Measurements from ENCODE around the gene EPHA10. TPM values are rescaled to one million over a fixed set of nuclear protein-coding genes. Genes with fewer than 3 reads are reported as not detected.

The EPHA10 gene
- polyA plus RNA-seq, 3 donors from 2014 or later, result not detected

DNA sequence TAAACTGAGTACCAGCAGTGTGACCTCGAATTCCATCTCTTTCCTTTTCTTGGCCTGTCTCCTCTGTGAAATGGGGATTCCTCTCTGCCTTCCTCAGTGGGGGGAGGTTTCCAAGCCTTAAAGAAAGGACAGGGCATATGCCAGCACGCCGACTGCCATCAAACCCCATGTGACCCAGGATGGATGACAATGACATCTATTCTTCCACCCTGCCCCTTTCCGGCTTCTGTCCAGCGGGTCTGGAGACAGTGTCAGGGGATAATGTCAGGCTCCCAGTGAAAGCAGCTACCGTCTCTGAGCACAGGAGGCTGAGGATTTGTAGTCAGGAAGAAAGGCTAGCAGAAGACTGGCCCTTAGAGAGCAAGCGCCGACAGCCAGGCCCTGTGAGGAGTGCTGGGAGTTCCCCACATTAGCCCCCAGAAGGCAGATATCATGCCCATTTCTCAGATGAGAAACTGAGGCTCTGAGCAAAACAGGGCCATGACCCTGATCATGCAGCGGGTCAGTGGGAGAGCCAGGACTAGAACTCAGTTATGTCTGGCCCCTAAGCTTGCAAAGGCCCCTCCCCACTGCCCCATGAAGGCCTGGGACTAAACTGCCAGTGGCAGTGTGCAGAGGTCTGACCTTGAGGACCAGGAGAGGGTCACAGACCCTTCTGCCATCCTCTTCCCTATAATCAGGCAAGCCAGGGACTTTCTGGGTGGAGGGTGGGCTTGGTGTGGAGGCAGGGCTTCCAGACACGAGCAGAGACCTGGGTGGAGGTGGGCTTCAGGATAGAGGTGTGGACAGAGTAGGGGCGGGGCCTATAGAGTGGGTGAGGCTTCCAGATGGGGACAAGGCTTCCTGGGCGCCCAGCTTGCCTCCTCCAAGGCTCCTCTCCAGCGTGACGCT is 42.5 kb downstream of the EPHA10 start:
- Mint-ChIP-seq H3K9me3 (no peaks in the 10 kb centered on the region), H3K27me3 (ENCODE audit: low read depth in 3 of 3) (peaks cover 1 to 5% (median 4%) of the 10 kb centered on the region in 3 donors), H3K4me3 (no peak overlapping the region)

DNA sequence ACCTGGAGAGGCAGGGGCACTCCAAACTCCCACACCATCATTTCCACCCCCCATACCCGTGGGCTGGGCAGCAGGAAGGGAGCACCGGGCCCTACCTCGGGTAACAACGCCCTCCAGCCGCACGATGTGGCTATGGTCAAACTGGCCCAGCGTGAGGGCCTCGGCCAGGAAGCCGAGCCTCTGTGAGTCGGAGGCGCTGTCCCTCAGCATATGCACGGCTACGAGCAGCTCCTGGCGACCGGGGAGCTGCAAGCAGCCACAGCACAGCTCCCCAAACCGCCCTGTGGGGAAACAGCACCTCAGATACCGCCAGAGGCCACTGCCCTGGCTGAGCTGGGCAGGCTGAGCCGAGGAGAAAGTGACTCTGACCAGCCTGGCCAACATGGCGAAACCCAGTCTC is 43.4 kb downstream of the EPHA10 start:
- Mint-ChIP-seq H3K9me3 (no peaks in the 10 kb centered on the region), H3K4me1 (no peaks in the 10 kb centered on the region), H3K27ac (no peak overlapping the region)

More for the DNA sequence above, 42.5 kb downstream of the EPHA10 start:
- Mint-ChIP-seq H3K4me1 (no peaks in the 10 kb centered on the region), H3K27ac (no peak overlapping the region), H3K36me3 (no peaks in the 10 kb centered on the region)
- no peak for DNase-seq

DNA sequence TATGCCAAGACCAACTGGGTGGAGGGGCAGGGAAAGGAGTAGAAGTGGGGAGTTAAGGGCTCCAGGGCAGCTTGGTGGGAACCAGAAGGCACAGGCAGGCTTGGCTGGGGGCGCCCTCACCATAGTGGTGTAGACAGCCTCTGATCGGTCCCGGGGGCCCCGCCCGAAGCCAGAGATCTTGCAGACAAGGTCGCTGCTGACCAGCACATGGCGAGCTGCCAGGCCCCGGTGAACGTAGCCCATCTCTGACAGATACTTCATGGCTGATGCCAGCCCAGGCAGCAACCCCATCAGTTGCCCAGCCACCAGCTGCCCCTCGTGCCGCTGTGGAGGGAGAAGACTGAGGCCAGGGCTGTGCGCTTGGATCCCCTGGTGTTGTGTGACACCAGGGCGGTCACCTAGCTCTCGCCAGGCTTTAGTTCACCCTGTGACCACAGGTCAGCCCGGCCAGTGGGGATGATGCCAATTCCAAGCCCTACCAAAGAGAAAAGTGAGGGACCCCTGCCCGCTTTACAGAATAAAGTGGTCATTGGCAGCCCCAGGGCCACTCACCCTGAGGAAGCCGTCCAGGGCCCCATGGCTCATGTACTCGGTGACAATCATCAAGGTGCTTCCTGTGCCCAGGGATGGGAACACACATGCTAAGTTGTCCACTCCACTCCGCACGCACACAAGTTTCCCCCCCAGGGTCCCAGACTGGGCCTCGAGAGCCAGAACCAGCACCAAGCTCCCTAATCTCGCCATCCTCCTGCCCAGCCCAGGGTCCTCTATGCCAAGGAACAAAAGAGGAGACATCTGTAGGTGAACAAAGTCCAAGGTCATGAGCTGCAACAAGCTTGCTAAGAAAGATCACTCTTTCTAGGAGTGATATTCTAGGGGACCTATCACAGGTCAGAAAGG is 44.4 kb downstream of the EPHA10 start:
- Mint-ChIP-seq H3K27me3 (ENCODE audit: low read depth in 3 of 3) (peaks cover 0 to 4% (median 3%) of the 10 kb centered on the region in 3 donors), H3K9me3 (no peaks in the 10 kb centered on the region), H3K27ac (no peak overlapping the region), H3K36me3 (no peaks in the 10 kb centered on the region), H3K4me3 (no peak overlapping the region), H3K4me1 (no peaks in the 10 kb centered on the region)
- DNase-seq, result no peak

More for the DNA sequence above, 43.4 kb downstream of the EPHA10 start:
- Mint-ChIP-seq H3K4me3 (no peak overlapping the region), H3K27me3 (ENCODE audit: low read depth in 3 of 3) (peaks cover 2 to 5% (median 4%) of the 10 kb centered on the region in 3 donors), H3K36me3 (no peaks in the 10 kb centered on the region)
- DNase-seq, result no peak

DNA sequence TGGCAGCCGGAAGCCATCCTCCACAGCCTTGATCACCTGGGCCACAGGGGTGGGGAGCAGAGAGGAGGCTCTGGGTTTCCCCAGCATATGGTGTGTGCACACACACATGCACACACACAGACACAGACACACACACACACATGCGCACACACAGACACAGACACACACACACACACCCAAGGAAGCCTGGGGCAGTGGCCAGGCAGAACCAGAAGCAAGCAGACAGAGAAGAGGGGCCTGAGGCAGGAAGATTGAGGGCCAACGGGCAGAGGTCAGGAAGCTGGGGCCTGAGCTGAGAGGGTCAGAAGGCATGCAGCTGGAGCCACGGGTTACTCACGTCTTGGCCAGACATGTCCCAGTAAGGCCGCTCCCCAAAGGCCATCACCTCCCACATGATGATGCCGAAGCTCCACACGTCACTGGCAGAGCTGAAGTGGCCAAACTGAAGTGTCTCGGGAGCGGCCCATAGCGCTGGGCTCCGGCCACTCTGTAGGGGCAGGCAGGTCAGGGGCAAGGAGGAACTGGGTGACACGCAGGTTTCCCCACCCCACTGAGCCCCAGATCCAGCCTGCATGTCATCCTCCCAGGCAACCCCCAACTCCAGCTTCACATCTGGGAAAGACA is 45.2 kb downstream of the EPHA10 start:
- Mint-ChIP-seq H3K27me3 (ENCODE audit: low read depth in 3 of 3) (peaks cover 0 to 3% (median 2%) of the 10 kb centered on the region in 3 donors), H3K9me3 (no peaks in the 10 kb centered on the region), H3K4me3 (no peak overlapping the region), H3K27ac (no peak overlapping the region), H3K36me3 (no peaks in the 10 kb centered on the region), H3K4me1 (no peaks in the 10 kb centered on the region)
- no peak for DNase-seq

DNA sequence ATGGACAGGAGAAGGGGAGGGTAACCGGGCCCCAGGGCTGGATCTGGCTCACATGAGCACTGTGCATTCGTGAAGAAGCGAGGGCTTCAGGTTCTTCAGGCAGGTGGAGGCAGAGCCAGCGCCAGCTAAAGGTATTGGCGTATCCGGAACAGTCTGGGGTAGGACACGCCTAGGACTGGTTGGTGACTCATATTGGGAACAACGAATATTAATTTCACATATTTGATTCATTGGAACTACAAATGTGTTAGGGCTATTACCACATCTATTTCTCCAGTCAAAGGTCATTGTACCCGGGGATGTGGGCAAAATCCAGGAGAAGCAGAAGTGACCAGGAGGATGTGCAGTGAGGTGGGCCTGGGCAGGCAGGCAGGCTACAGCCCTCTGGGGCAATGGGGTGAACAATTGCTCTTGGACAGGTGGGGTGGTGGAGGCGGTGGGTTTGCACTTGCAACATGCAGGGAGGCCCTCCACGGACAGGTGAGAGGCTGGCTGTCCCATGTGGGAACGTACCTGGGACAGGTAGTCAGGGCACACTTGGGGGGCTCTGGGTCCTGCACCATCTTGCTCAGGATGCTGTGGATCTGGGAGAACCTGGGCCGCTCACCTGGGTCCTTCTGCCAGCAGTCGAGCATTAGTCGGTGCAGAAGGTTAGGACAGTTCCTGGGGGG is 45.9 kb downstream of the EPHA10 start:
- Mint-ChIP-seq H3K9me3 (no peaks in the 10 kb centered on the region), H3K27ac (no peak overlapping the region), H3K36me3 (no peaks in the 10 kb centered on the region), H3K27me3 (ENCODE audit: low read depth in 3 of 3) (peaks cover 0 to 3% (median 0%) of the 10 kb centered on the region in 3 donors), H3K4me1 (no peaks in the 10 kb centered on the region), H3K4me3 (no peak overlapping the region)
- no peak for DNase-seq

DNA sequence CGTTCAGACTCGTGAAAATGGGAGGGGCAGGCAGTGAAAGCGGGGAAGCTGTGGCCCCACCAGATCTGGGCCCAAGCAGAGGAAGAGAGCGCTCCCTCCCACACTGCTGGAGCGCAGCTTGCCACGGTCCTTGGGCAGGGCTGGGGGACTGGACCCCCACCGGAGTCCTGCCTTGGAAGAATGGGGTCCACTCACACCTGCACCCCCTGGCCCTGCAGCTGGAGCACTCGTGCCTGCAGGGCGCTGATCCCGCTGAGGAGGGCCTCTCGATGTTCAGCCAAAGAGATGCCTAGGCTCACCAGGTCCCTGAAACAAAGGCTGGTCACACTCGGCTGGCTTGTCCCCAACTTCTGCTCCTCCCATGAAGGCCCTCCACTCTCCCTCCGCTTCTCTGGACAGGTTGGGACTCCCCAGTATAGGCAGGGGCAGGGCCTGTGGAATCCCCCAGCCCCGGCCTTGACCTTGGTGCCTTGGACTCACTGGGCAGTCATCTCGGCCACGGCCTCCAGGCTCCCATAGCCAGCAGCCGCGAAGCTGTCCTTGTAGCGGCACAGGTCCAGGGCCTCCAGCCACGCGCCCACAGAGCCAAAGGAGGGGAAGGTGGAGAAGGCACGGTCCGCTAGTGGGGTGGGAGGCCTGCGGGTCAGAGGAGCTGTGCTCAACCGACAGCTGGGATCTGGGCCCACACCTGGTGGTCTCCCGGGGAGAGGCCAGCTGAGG is 46.6 kb downstream of the EPHA10 start:
- H3K36me3 Mint-ChIP-seq, result no peaks in the 10 kb centered on the region
- H3K27ac Mint-ChIP-seq, result no peak overlapping the region
- H3K9me3 Mint-ChIP-seq, result no peaks in the 10 kb centered on the region
- H3K4me1 Mint-ChIP-seq, result no peaks in the 10 kb centered on the region
- no peak for DNase-seq
- H3K27me3 Mint-ChIP-seq (ENCODE audit: low read depth in 3 of 3), result peaks cover 0 to 3% (median 0%) of the 10 kb centered on the region in 3 donors
- H3K4me3 Mint-ChIP-seq, result no peak overlapping the region

DNA sequence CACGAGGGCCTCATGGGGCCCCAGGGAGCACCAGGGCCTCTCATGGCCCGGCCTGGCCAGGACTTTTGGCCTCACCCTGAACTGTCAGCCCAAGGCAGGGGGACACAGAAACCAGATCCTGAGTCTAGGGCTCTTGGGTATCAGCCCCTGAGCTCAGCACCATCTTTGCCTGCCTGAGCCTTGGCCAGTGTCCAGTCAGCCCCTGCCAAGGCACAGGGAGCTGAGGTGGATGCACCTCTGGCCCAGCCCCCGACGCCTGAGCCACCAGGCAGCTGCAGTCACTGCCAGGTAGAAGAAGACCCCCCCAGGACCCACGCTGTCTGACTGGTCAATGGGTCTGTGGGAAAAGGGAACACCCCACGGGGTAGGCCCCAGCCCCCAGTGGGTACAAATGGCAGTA is 47.3 kb downstream of the EPHA10 start:
- H3K27me3 Mint-ChIP-seq (ENCODE audit: low read depth in 3 of 3), result peaks cover 0 to 3% (median 0%) of the 10 kb centered on the region in 3 donors
- no peak overlapping the region for H3K27ac Mint-ChIP-seq
- DNase-seq, result no peak
- no peaks in the 10 kb centered on the region for H3K9me3 Mint-ChIP-seq
- no peak overlapping the region for H3K4me3 Mint-ChIP-seq
- no peaks in the 10 kb centered on the region for H3K4me1 Mint-ChIP-seq
- no peaks in the 10 kb centered on the region for H3K36me3 Mint-ChIP-seq

DNA sequence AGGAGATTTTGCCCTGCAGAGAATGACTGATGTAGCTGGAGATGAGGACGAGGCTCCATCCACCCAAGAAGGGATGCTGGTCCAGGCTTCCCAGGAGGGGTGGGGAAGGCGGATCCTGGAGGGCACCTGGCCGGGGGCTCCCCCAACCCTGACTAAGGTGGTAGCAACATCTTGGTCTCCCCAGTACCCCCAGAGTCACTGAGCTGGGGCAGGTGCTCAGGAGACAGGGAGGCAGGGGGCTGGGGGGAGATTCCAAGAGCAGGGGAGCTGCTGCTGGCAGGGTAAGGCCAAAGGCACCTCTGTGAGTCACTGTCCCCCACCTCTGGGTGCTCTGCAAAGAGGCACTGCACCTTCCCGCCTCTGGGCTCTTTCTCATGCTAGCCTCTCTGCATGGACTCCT is 48.6 kb downstream of the EPHA10 start:
- H3K36me3 Mint-ChIP-seq, result no peaks in the 10 kb centered on the region
- no peaks in the 10 kb centered on the region for H3K4me1 Mint-ChIP-seq
- DNase-seq, result no peak
- H3K27me3 Mint-ChIP-seq (ENCODE audit: low read depth in 3 of 3), result peaks cover 0 to 3% (median 0%) of the 10 kb centered on the region in 3 donors
- H3K9me3 Mint-ChIP-seq, result no peaks in the 10 kb centered on the region
- H3K4me3 Mint-ChIP-seq, result no peak overlapping the region
- no peak overlapping the region for H3K27ac Mint-ChIP-seq

DNA sequence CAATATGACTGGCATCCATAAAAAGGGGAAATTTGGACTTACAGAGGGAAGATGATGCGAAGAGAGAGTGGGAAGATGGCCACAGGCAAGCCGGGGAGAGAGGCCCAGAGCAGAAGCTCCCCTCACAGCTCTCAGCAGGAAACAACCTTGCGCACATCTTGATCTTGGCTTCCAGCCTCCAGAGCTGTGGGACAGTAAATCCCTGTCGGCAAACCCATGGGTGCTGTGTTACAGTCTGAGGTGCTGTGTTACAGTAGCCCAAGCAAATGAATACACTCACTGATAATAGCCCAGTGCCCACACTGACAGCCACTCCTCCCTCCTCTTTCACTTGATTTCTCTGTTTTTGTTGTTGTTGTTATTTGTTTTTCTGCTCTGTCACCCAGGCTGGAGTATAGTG is 50.2 kb downstream of the EPHA10 start:
- Mint-ChIP-seq H3K27me3 (ENCODE audit: low read depth in 3 of 3) (peaks cover 0 to 3% (median 0%) of the 10 kb centered on the region in 3 donors), H3K36me3 (peaks cover 0 to under 1% (median 0%) of the 10 kb centered on the region in 3 donors), H3K27ac (no peak overlapping the region), H3K4me3 (no peak overlapping the region), H3K4me1 (no peaks in the 10 kb centered on the region), H3K9me3 (no peaks in the 10 kb centered on the region)
- no peak for DNase-seq

DNA sequence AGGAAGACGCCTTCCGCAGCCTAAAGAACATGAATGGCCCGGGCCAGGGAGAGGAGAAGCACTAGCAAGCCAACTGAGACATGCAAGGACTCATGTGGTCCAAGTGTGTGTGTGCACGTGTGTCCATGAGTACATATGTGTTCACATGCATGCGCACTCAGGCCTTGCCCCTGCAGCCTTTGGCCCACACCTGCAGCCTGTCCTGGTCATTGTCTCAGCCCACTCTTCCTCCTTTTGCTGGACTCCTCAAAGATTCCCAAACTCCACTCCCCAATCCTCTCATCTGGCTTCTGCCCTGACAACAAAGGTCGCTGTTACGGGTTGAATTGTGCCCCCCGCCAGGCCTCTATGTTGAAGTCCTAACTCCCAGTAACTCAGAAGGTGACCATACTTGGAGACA is 50.7 kb downstream of the EPHA10 start:
- peaks cover 0 to 5% (median 0%) of the 10 kb centered on the region in 3 donors for H3K36me3 Mint-ChIP-seq

DNA sequence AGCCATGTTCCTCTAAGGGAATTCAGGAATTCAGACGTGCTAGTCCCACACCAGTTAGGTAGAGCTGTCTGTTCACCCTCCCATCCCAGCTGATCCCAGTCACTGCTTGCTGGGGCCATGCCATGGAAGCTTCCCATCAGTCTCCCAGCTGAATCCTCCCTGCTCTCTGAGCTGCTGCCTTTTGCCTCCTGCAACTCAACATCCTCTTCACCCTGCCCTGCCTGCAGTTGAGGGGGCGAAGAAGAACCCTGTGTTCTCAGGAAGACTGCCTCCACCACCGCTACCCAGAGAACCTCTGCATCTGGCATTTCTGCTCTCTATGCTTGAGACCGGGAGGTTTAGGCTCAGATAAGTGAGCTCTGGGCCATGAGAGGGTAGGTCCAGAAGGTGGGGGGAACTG is 56.4 kb downstream of the EPHA10 start:
- H3K27ac Mint-ChIP-seq, result no peak overlapping the region
- DNase-seq, result no peak
- no peaks in the 10 kb centered on the region for H3K4me1 Mint-ChIP-seq
- no peaks in the 10 kb centered on the region for H3K9me3 Mint-ChIP-seq
- H3K36me3 Mint-ChIP-seq, result peaks cover 0 to 21% (median 6%) of the 10 kb centered on the region in 3 donors
- no peak overlapping the region for H3K4me3 Mint-ChIP-seq
- no peaks in the 10 kb centered on the region for H3K27me3 Mint-ChIP-seq (ENCODE audit: low read depth in 3 of 3)

More for the DNA sequence above, 50.7 kb downstream of the EPHA10 start:
- Mint-ChIP-seq H3K9me3 (no peaks in the 10 kb centered on the region), H3K27ac (no peak overlapping the region), H3K27me3 (ENCODE audit: low read depth in 3 of 3) (peaks cover 0 to 3% (median 0%) of the 10 kb centered on the region in 3 donors), H3K4me1 (no peaks in the 10 kb centered on the region), H3K4me3 (no peak overlapping the region)
- DNase-seq, result no peak

DNA sequence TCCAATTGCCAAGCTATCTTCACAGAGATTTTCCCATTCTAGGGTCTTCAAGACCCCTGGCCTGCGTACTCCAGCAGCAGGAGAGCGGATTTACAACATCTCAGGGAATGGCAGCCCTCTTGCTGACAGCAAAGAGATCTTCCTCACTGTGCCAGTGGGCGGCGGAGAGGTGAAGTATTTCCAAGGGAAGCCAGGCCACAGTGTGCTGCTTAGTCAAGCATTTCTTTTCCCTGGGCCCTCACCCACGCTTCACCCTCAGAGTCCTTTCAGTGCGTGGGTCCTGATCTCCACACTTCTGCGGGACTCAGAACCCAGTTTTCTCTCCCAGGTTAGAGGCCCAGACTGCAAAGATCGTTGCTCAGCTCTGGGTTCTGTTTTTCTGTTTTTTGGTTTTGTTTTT is 59.5 kb downstream of the EPHA10 start:
- Mint-ChIP-seq H3K27ac (no peak overlapping the region), H3K9me3 (no peaks in the 10 kb centered on the region), H3K36me3 (peaks cover 0 to 21% (median 6%) of the 10 kb centered on the region in 3 donors), H3K27me3 (ENCODE audit: low read depth in 3 of 3) (no peaks in the 10 kb centered on the region), H3K4me3 (no peak overlapping the region), H3K4me1 (no peaks in the 10 kb centered on the region)
- DNase-seq, result no peak

DNA sequence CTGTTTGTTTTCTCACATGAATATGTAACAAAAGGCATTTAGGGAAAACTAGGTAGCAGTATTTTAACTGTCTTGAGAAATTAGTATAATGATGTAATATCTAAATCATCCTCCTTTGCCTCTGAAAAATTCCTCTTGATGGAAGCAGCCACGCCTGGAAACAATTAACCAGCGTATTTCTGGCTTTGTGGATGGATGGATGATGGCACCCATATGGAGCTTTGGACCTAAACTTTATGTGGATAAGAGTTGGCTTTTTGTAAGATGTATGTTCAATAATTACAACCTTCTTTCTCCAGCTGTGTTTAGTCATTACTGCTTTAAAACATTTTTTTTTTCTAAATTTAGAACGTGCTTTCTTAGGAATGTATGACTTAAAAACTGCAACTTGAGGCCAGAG is 60.0 kb downstream of the EPHA10 start:
- Mint-ChIP-seq H3K4me1 (no peaks in the 10 kb centered on the region), H3K9me3 (no peaks in the 10 kb centered on the region), H3K27ac (no peak overlapping the region), H3K36me3 (peaks cover 0 to 21% (median 6%) of the 10 kb centered on the region in 3 donors), H3K27me3 (ENCODE audit: low read depth in 3 of 3) (no peaks in the 10 kb centered on the region), H3K4me3 (no peak overlapping the region)
- DNase-seq, result no peak
